ENCODE results near the gene FADS3.

GRCh38 chr11:61918251-61918937 lies 27.0 kb upstream of the FADS3 start:
- TF ChIP-seq POLR2A (IDR thresholded peaks at IDR 0.05) (no peak), CTCF (IDR thresholded peaks at IDR 0.05) (no peak), EP300 (IDR thresholded peaks at IDR 0.05) (no peak)

Data from ovary (tissue), 3 donors.